NCI-H2081 treated with DMSO at 0.1 percent for 48 hours (cell line): ENCODE results near the gene HIC2.
"Not testable (repeated sequence)": the region's sequence is repeated elsewhere in the genome, so short reads cannot be mapped to it uniquely, and the experiment has no call there.

ENCODE experiments used
- DNase-seq: peaks from one replicate; lab custom pipeline; 2025; lab: John Stamatoyannopoulos, UW

The HIC2 gene, protein sequence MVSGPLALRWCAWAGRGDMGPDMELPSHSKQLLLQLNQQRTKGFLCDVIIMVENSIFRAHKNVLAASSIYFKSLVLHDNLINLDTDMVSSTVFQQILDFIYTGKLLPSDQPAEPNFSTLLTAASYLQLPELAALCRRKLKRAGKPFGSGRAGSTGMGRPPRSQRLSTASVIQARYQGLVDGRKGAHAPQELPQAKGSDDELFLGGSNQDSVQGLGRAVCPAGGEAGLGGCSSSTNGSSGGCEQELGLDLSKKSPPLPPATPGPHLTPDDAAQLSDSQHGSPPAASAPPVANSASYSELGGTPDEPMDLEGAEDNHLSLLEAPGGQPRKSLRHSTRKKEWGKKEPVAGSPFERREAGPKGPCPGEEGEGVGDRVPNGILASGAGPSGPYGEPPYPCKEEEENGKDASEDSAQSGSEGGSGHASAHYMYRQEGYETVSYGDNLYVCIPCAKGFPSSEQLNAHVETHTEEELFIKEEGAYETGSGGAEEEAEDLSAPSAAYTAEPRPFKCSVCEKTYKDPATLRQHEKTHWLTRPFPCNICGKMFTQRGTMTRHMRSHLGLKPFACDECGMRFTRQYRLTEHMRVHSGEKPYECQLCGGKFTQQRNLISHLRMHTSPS

GRCh38 chr22:21417227-21417746 is at the start of gene HIC2:
Gene HIC2 (plus strand): TSS chr22:21417371. CDS start chr22:21442832, 25,461 bp downstream.
- not testable (repeated sequence) for DNase-seq

GRCh38 chr22:21368603-21369310 is 48.4 kb upstream of the HIC2 start:
- DNase-seq = not testable (repeated sequence)

DNA sequence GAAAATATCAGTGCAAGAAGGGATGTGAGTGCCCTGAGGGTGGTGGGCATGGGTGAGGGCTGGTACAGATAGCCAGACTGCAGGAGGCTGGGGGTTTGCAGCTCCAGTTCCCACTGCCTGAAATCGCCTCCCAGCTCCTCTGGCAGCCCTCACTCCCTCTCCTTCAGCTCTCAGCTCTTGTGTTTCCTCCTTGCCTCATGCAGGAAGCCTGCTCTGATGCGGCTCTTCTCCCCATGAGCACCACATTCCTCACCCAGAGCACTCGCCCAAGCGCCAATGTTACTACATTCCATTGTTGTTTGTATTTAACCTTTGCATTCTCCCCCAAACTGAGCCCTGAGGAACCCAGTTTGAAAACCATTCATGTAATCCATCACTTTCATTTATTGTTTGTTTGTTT is 41.3 kb upstream of the HIC2 start:
- not testable (repeated sequence) for DNase-seq

- DNase-seq = not testable (repeated sequence)
These were observed 33.3 kb upstream of the HIC2 start, which contains the start of gene RIMBP3B for GRCh38 chr22:21383701-21384467. Gene RIMBP3B (plus strand): TSS chr22:21383751. CDS start chr22:21383859, 108 bp downstream.

- not testable (repeated sequence) for DNase-seq
These were observed 32.5 kb upstream of the HIC2 start for GRCh38 chr22:21384468-21385357.

- not testable (repeated sequence) for DNase-seq
These were observed 27.7 kb upstream of the HIC2 start for GRCh38 chr22:21389480-21389879.

GRCh38 chr22:21390013-21390412 is 27.2 kb upstream of the HIC2 start:
- DNase-seq = not testable (repeated sequence)

DNA sequence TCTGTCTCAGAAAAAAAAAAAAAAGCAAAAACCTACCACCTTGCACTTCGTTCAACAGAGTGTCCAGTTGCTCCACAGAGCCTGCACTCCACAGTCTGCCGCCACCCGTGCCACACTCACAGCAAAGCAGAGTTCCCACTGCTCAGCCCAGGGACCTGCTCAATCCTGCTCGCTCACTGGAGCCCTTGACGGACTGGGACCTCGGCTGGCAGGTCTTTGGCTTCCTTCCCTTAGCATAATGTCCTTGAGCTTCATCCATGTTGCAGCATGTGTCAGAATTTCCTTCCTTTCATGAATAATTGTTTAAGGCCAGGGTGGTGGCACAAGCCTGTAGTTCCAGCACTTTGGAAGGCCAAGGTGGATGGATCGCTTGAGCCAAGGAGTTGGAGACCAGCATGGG is 22.6 kb upstream of the HIC2 start:
- not testable (repeated sequence) for DNase-seq

DNA sequence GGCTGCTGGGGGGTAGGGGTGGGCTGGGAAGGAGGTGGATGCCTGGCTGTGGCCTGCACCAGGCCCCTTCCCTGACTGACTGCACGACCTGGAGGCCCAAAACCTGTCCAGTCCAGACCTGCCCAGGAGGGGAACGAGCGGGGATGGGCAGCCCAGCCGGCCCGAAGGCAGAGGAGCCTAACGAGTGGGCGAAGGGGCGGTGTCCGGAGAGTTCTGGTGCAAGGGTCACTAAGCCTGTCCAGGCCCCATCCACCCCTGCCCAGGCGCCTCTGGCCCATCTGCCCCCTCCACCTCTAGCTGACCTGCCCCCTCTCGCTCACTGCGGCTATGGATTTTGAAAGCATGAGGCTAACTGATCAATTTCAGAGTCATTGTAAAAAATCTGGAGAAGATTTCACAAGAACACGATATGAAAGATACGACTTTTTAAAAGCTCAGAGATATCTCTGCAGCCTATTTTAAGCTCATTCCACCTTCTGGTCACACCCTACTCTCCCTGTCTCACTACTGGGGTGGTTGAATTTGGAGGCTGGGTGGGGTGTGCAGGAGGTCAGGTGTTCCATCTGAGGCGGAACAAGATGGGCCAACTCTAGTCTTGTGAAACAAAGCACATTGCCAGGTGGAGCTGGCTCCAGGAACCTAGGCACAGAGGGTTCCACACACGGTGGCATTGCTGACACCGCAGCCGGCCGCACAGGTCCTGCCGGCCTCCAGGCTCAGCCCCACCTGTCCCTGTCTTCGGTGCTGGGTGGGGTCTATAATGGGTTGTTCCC is 15.8 kb upstream of the HIC2 start:
- DNase-seq = not testable (repeated sequence)

DNA sequence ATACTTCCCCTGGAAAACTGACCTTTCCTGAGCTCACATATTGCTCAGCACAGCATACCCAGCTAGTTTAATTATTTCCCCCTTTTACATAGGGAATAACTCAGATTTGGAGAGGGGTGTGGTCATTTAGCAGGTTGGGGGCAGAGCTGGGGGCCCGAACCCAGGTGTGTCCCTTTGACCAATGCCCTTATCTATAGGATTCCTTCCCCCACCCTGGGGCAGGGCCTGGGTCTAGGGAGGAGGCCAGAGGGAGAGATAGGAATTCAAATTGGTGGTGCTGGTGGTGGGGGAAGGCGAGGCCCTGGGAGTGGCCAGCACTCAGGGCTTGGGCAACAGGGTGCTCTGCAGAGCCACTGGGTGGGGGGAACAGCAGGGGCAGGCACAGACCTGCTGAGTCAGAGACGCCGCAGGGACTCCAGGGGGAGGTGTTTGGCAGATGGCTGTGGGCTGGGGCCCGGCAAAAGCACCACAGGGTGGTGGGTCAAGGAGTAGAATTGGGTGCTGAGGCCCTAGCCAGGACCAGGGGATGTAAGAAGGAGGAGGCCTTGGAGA is 14.3 kb upstream of the HIC2 start:
- DNase-seq = not testable (repeated sequence)

DNA sequence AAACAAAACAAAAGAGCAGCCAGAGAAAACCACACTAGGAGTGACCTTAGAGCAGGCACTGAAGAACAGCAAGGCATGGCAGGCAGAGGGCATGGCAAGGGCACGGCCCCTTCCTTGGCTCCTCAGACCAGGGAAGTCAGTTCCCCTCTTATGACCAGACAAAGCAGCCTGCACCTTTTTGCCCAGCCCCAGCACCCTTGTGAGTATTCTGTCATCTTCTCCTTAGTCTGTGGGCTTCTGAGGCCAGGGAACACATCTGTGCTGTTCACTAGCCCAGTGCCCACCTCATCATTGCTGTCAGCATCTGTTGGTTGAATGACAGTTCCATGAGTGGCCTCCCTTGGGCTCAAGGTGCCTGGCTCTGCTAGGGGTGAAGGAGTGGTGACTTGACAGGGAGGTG is 10.0 kb upstream of the HIC2 start:
- DNase-seq = not testable (repeated sequence)

GRCh38 chr22:21407792-21408191 is 9.4 kb upstream of the HIC2 start:
- DNase-seq = not testable (repeated sequence)

GRCh38 chr22:21416375-21416774 is 796 bp upstream of the HIC2 start:
- DNase-seq = not testable (repeated sequence)

- DNase-seq = not testable (repeated sequence)
These were observed 682 bp downstream of the HIC2 start for GRCh38 chr22:21417853-21418252.

DNA sequence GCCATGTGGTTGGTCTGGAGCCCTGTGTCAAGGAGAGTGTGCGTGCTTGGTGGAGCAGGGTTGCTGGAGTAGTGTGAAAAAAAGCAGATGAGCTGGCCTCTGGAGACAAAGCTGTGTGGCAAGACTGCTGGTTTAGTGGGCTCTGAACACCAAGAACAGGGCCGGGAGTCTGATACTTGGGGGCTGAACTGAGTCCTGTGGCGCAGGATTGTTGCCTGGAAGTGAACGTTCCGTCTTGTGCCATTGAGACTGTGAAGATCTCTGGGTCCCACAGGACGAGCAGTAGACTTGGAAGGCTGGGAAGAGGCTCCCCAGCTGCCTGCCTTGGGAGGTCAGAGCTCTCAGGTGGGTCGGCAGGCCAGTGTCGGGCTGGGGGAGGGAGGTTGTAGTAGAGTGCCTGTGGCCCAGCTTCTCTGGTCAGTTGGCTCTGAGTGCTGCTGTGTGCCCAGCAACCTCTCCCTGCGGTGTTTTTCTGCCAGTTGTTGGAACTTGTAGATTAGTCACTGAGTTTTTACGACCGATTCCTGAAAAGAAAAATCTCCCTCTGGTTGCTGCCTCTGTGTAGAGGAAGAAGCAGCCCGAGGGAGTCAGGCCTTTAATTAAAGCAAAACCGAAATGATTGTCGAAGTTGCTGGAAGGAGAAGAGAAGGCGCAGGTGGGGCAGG is 1.9 kb downstream of the HIC2 start:
- not testable (repeated sequence) for DNase-seq

DNA sequence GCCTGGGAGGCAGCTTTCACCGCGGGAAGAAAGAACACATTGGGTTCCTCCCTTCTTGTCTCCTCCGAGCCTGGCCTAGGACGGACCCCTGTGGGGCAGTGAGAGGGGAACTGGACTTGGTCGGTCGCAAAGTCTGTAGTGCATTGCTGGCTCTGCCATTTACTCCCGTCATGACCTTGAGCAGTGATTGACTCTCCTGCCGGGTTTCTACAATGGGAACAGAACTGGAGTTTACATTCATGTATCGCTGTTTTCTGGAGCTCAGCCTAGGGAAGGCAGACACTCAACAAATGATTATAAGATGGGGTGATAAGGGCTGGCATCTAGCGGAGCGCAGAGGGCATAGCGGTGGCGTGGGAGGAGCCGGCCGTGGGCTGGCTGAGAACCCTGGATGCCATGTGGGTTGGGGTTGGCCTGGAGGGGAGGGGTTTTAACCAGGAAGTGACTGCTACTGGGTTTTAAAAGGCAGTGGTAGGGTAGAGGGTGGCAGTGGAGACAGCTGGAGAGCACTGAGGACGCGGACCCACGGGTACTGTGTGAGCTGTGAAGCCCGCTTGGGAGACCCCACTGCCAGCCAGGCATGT is 3.1 kb downstream of the HIC2 start:
- not testable (repeated sequence) for DNase-seq

GRCh38 chr22:21424084-21424709 is 7.0 kb downstream of the HIC2 start:
- not testable (repeated sequence) for DNase-seq
